Measurements from ENCODE around the gene FAM229A. TPM values are rescaled to one million over a fixed set of nuclear protein-coding genes. Genes with fewer than 3 reads are reported as not detected.

The FAM229A gene
- polyA plus RNA-seq, 2 of the 4 experiments (the other 2 are of a cell fraction), result 3.5 to 5.6 TPM

DNA sequence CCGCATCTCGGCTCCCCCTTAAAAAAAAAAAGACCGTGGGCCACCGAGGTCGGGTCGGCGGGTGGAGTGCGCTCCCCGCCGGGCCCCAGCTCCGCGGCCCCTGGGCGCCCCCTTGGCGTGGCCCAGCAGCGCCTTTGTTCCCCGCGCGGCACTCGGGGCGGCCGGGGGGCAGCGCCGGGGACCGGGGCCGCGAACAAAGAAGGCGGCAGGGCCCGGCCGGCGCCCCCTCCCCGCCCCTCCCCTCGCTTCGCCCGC lies 26.8 kb downstream of the FAM229A start:
- Histone ChIP-seq H3K4me3 (peak overlapping the region; percentile 100), H3K9me3 (no peaks in the 10 kb centered on the region), H3K4me2 (peak overlapping the region; percentile 96), H3K4me1 (peaks cover 33% of the 10 kb centered on the region), H3K27ac (peak overlapping the region; percentile 96 to 98)
- DNase-seq (ENCODE audit: low read depth in 1 of 2, low spot score in 1 of 2), result no peak
- no CpG with 5 or more reads among the region's 34 CpGs for WGBS (ENCODE audit: missing lambda C conversion rate)
- peak in 1 of 2 experiments; percentile 8; a peak in 3 of 6 replicates for ATAC-seq
- TF ChIP-seq EHMT2 (IDR thresholded peaks at IDR 0.05; ENCODE audit: low read depth), result no peak
- TF ChIP-seq POLR2AphosphoS2 (conservative IDR thresholded peaks at IDR 0.05; ENCODE audit: low read length), result no peak
- no peak for TF ChIP-seq RFX5 (IDR thresholded peaks at IDR 0.05)
- TF ChIP-seq SREBF2 (IDR thresholded peaks at IDR 0.05), result no peak
- TF ChIP-seq RAD21 (conservative IDR thresholded peaks at IDR 0.05 in 1 of 2, IDR thresholded peaks at IDR 0.05 in 1 of 2), result no peak; a peak in 1 of 5 replicates
- TF ChIP-seq, protein P1, sequence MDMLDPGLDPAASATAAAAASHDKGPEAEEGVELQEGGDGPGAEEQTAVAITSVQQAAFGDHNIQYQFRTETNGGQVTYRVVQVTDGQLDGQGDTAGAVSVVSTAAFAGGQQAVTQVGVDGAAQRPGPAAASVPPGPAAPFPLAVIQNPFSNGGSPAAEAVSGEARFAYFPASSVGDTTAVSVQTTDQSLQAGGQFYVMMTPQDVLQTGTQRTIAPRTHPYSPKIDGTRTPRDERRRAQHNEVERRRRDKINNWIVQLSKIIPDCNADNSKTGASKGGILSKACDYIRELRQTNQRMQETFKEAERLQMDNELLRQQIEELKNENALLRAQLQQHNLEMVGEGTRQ (IDR thresholded peaks at IDR 0.05), result no peak
- TF ChIP-seq ZC3H11A (IDR thresholded peaks at IDR 0.05), result no peak
- ChIA-PET CTCF (interaction anchor here (0.6 to 1.7 kb wide), 11 partner anchors 11 to 251 kb away, joined by 3 to 5 read pairs (median 3); no protein-coding TSS in a partner anchor), POLR2A (interaction anchor here (0.6 to 2.1 kb wide), 11 partner anchors 10 to 258 kb away, joined by 3 to 20 read pairs (median 7); partner anchors contain the start of genes BSDC1 and HDAC1)
- FAIRE-seq, result no peak

DNA sequence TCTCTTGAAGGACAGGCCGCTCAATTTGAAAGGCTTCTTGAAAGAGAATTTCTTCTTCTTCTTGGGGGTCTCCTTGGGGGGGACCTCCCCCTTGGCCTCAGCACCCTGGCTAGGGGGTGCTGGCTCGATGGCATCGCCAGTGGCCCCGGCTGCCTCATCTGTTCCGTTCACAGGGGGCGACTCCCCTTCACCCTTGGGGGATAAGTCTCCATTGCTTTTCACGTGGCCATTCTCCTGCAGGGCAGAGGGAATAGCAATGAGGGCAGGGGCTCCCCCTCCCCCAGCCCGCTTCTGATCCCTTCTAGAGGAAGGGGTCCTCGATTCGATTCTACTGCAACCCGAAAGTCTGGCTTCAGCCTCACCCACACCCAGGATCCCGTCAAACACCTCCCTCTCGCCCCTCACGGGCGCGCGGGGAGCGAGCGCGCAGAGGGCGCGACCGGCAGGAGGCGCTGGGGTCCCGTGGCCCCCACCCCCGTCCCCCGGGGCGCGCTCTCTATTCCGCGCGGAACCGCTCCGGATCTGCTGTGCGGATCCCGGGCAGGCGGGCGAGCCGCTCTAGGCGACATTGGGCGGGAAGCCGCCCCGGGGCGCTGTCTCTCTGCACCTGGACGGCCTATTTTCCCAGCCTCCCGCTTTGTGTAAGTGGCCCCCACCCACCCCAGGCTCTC lies 27.3 kb downstream of the FAM229A start:
- Histone ChIP-seq H3K4me3 (peak overlapping the region; percentile 100), H3K27ac (peak overlapping the region; percentile 96 to 98), H3K4me1 (peaks cover 33% of the 10 kb centered on the region), H3K9me3 (no peaks in the 10 kb centered on the region), H3K4me2 (peak overlapping the region; percentile 96)
- WGBS (ENCODE audit: missing lambda C conversion rate), result 0% methylated on average over 7 of the region's 46 CpGs
- CTCF ChIA-PET, result interaction anchor here (0.6 to 1.4 kb wide), 10 partner anchors 11 to 251 kb away, joined by 3 to 5 read pairs (median 3); no protein-coding TSS in a partner anchor
- POLR2A ChIA-PET, result interaction anchor here (0.7 to 2.1 kb wide), 6 partner anchors 13 to 190 kb away, joined by 3 to 20 read pairs (median 8); partner anchors contain the start of gene BSDC1
- TF ChIP-seq, protein P2, sequence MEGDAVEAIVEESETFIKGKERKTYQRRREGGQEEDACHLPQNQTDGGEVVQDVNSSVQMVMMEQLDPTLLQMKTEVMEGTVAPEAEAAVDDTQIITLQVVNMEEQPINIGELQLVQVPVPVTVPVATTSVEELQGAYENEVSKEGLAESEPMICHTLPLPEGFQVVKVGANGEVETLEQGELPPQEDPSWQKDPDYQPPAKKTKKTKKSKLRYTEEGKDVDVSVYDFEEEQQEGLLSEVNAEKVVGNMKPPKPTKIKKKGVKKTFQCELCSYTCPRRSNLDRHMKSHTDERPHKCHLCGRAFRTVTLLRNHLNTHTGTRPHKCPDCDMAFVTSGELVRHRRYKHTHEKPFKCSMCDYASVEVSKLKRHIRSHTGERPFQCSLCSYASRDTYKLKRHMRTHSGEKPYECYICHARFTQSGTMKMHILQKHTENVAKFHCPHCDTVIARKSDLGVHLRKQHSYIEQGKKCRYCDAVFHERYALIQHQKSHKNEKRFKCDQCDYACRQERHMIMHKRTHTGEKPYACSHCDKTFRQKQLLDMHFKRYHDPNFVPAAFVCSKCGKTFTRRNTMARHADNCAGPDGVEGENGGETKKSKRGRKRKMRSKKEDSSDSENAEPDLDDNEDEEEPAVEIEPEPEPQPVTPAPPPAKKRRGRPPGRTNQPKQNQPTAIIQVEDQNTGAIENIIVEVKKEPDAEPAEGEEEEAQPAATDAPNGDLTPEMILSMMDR (IDR thresholded peaks at IDR 0.05), result peak; percentile 61
- TF ChIP-seq FOSL2 (IDR thresholded peaks at IDR 0.05), result no peak
- TF ChIP-seq FOSL2 (CRISPR knock-in tag; IDR thresholded peaks at IDR 0.05), result no peak
- TF ChIP-seq, protein P3, sequence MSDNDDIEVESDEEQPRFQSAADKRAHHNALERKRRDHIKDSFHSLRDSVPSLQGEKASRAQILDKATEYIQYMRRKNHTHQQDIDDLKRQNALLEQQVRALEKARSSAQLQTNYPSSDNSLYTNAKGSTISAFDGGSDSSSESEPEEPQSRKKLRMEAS (IDR thresholded peaks at IDR 0.05), result 0 out of 2 replicates have a peak, but pooled peaks have one; percentile 11
- TF ChIP-seq RAD21 (conservative IDR thresholded peaks at IDR 0.05 in 1 of 2, IDR thresholded peaks at IDR 0.05 in 1 of 2), result peak in 1 of 2 experiments; percentile 45; a peak in 2 of 5 replicates
- TF ChIP-seq, protein P4, sequence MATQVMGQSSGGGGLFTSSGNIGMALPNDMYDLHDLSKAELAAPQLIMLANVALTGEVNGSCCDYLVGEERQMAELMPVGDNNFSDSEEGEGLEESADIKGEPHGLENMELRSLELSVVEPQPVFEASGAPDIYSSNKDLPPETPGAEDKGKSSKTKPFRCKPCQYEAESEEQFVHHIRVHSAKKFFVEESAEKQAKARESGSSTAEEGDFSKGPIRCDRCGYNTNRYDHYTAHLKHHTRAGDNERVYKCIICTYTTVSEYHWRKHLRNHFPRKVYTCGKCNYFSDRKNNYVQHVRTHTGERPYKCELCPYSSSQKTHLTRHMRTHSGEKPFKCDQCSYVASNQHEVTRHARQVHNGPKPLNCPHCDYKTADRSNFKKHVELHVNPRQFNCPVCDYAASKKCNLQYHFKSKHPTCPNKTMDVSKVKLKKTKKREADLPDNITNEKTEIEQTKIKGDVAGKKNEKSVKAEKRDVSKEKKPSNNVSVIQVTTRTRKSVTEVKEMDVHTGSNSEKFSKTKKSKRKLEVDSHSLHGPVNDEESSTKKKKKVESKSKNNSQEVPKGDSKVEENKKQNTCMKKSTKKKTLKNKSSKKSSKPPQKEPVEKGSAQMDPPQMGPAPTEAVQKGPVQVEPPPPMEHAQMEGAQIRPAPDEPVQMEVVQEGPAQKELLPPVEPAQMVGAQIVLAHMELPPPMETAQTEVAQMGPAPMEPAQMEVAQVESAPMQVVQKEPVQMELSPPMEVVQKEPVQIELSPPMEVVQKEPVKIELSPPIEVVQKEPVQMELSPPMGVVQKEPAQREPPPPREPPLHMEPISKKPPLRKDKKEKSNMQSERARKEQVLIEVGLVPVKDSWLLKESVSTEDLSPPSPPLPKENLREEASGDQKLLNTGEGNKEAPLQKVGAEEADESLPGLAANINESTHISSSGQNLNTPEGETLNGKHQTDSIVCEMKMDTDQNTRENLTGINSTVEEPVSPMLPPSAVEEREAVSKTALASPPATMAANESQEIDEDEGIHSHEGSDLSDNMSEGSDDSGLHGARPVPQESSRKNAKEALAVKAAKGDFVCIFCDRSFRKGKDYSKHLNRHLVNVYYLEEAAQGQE (IDR thresholded peaks at IDR 0.05), result 0 out of 2 replicates have a peak, but pooled peaks have one; percentile 13
- no peak for TF ChIP-seq EHF (CRISPR knock-in tag; IDR thresholded peaks at IDR 0.05)
- peak; percentile 54 for TF ChIP-seq SMC3 (IDR thresholded peaks at IDR 0.05)
- ATAC-seq, result peak; percentile 30 to 65; a peak in 4 of 6 replicates
- peak; percentile 26 to 30 for DNase-seq (ENCODE audit: low read depth in 1 of 2, low spot score in 1 of 2)
- FAIRE-seq, result no peak

Measured in A549 (cell line).